Ishikawa (cell line): Measurements from ENCODE around the gene DOCK2.

ENCODE experiments used
- CEBPB ChIP-seq: IDR thresholded peaks from 2 replicates; pipeline ENCODE4 v1.6.1; 2012
- CREB1 ChIP-seq: IDR thresholded peaks from 2 replicates; pipeline ENCODE4 v1.6.1; 2012; ENCODE audit warnings: low read depth
- EGR1 ChIP-seq: IDR thresholded peaks from 2 replicates; pipeline ENCODE4 v1.6.1; 2012
- EP300 ChIP-seq: IDR thresholded peaks from 2 replicates; pipeline ENCODE4 v1.6.1; 2012; ENCODE audit warnings: borderline replicate concordance
- FOXM1 ChIP-seq: IDR thresholded peaks from 2 replicates; pipeline ENCODE4 v1.6.1; 2012; ENCODE audit warnings: low read depth, borderline replicate concordance
- MAX ChIP-seq: IDR thresholded peaks from 2 replicates; pipeline ENCODE4 v1.6.1; 2012
- NFIC ChIP-seq: IDR thresholded peaks from 2 replicates; pipeline ENCODE4 v1.6.1; 2012
- RAD21 ChIP-seq: IDR thresholded peaks from 2 replicates; pipeline ENCODE4 v1.6.1; 2012; ENCODE audit warnings: low read depth
- REST ChIP-seq: IDR thresholded peaks from 2 replicates; pipeline ENCODE4 v1.6.1; 2012; ENCODE audit warnings: low read depth, mild to moderate bottlenecking
- TCF12 ChIP-seq: IDR thresholded peaks from 2 replicates; pipeline ENCODE4 v1.6.1; 2012; ENCODE audit warnings: low read depth
- TEAD4 ChIP-seq: IDR thresholded peaks from 2 replicates; pipeline ENCODE4 v1.6.1; 2012
- USF1 ChIP-seq: IDR thresholded peaks from 2 replicates; pipeline ENCODE4 v1.6.1; 2012
- YY1 ChIP-seq: IDR thresholded peaks from 2 replicates; pipeline ENCODE4 v1.6.1; 2012; ENCODE audit warnings: low read depth
- ZBTB7A ChIP-seq: IDR thresholded peaks from 2 replicates; pipeline ENCODE4 v1.6.1; 2012; ENCODE audit warnings: low read depth

DOCK2 gene

GRCh38 chr5:170105642-170106611 is 468.9 kb downstream of the DOCK2 start, which contains the start of gene FOXI1:
FOXI1 (plus strand) TSS chr5:170105897; CDS start chr5:170105958, 61 bp downstream.
- TF ChIP-seq USF1 (no peak), MAX (no peak), CEBPB (no peak), REST (no peak), TEAD4 (no peak), FOXM1 (no peak), TCF12 (no peak), EGR1 (no peak), YY1 (no peak), NFIC (no peak)

- no peak for TF ChIP-seq YY1
- TF ChIP-seq NFIC: no peak
- no peak for TF ChIP-seq TEAD4
- no peak for TF ChIP-seq RAD21
- no peak for TF ChIP-seq CREB1
- TF ChIP-seq REST: no peak
- TF ChIP-seq EP300: no peak
Measured at GRCh38 chr5:170107674-170108073, 470.6 kb downstream of the DOCK2 start.

- TF ChIP-seq REST: no peak
- TF ChIP-seq USF1: no peak
- no peak for TF ChIP-seq YY1
- TF ChIP-seq CREB1: no peak
- no peak for TF ChIP-seq NFIC
- TF ChIP-seq EP300: no peak
- TF ChIP-seq ZBTB7A: no peak
- TF ChIP-seq RAD21: no peak
- no peak for TF ChIP-seq TCF12
- TF ChIP-seq CEBPB: no peak
- TF ChIP-seq FOXM1: no peak
Measured at GRCh38 chr5:170108266-170108785, 471.3 kb downstream of the DOCK2 start.

GRCh38 chr5:170109059-170110031 is 472.3 kb downstream of the DOCK2 start:
- no peak for TF ChIP-seq TEAD4
- TF ChIP-seq CEBPB: no peak
- no peak for TF ChIP-seq RAD21
- no peak for TF ChIP-seq NFIC
- TF ChIP-seq TCF12: no peak
- no peak for TF ChIP-seq MAX
- TF ChIP-seq YY1: no peak
- TF ChIP-seq EP300: no peak
